ENCODE measurements around the gene TM4SF20.

TM4SF20 gene, protein sequence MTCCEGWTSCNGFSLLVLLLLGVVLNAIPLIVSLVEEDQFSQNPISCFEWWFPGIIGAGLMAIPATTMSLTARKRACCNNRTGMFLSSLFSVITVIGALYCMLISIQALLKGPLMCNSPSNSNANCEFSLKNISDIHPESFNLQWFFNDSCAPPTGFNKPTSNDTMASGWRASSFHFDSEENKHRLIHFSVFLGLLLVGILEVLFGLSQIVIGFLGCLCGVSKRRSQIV

DNA sequence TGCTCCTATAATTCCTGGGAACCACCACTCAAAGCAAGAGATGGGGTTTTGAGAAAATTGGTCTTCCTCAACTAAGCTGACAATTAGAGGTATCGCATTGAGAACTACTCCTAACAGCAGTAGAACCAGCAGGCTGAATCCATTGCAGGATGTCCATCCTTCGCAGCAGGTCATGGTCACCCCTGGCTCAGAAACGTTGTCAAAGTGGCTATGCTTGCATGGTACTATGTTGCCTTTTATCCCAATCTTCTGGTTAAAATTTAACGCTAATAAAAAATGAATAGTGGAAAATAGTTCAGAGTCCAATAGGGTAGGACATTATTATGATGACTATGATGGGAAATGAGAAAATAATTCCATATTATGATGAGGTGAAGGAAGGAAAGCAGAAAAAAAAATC, at the start of gene TM4SF20:
TM4SF20 (minus strand) TSS at position 212 of the 400 bp plus-strand sequence; CDS start at position 174, 38 bp downstream.
- no peak for TF ChIP-seq GATA2 (IDR thresholded peaks at IDR 0.05; ENCODE audit: low read depth, low read length)
- no peak for TF ChIP-seq GATA3 (IDR thresholded peaks at IDR 0.05; ENCODE audit: low read depth, low read length)

DNA sequence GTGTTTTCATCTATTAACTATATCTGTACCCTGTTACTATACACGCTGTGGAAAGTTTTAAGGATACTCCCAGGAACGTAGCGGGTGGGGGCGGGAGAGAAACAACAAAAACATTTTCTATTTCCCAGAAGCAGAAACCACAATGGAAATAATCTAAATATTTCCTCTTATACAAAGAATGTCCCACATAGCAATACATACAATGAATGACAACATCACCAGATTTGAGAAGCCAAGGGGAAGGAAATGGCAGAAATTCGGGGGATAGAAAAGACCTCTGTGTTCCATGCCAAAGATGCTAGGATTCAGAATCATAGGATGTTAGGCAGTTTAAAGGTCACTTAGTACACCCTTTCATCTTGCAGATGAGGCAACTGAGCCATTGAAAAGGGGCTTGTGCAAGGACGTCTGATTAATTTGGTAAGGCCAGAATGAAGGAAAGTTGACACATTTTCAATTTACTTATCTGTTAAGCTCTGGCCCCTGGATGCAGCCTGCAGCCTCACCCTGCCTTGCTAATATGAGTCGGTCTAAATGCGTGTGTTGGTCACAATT, 49.7 kb upstream of the TM4SF20 start:
- TF ChIP-seq GATA3 (IDR thresholded peaks at IDR 0.05; ENCODE audit: low read depth, low read length) (no peak), GATA2 (IDR thresholded peaks at IDR 0.05; ENCODE audit: low read depth, low read length) (no peak)

DNA sequence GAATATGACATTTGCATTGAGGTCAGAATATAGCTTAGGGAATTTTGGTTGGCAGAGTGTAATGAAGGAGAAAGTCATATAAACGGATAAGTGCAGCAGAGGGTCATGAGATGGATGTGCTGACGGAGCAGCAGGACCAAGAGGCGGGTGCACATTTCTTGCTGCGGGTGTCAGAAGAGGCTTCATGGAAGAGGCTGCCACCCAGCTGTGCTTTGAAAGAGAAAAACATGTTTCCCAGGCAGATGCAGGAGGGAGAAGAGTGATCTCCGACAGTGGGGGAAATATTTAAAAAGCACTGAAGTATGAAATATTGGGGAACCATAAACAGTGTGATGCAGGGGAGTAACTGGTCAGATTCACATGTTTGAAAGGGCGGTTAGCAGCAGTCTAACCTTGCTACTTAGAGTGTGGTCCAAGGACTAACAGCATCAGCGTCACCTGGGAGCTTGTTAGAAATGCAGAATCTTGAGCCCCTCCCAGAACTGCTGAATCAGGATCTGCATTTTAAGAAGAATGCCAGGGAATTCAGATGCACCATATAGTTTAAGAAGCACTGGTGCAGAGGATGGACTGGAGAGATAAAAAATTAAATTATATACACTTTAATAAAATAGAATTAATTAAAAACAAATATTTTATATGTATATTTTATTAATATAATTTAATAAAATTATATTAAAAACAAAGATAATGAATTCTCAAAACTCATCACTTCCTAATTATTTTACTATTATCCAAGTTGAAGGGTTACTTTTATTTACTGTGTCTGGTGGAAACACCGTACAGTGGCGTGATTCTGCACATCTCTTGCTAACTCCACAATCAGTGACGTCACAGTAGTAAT, 44.8 kb upstream of the TM4SF20 start:
- TF ChIP-seq GATA3 (IDR thresholded peaks at IDR 0.05; ENCODE audit: low read depth, low read length) (no peak), GATA2 (IDR thresholded peaks at IDR 0.05; ENCODE audit: low read depth, low read length) (no peak)

DNA sequence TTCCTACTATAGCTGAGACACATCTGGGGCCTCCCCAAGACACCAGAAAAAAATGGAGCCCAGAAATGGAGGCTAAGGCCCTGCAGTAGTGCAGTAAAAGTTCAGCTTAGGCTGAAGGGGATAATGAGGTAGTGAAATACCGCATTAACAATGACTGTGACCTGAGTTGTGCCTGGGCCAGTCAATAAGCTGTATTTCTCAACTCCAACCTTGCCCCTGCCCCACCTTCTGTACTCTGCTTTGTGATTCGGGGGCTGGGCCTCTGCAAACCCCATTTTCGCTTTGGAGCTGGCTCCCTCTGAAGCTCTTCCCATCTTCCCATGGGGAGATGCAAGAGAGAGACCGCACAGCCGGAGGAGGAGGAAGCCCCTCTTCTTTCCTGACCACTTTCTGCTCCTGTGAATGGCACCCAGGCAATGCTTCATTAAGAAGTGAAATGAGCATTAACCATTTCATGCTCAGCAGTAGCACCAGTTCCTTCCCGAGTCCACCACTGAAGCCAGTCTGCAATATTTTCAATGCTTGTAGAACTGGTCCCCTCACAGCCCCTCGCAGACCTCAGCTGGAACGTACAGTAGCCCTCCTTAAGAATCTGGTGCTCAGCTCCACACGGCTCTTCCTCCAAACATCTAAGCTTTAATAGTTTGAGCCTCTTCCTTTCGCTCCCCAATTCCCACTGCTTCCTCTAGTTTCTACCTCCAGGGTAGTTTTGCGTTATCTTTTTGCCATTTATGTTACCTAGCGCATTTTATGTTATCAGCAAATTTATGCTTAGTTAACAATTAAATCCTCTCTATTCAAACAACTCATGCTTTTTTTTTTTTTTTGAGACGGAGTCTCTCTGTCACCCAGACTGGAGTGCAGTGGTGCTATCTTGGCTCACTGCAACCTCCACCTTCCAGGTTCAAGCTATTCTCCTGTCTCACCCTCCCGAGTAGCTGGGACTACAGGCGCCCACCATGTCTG, 41.3 kb upstream of the TM4SF20 start:
- TF ChIP-seq GATA3 (IDR thresholded peaks at IDR 0.05; ENCODE audit: low read depth, low read length) (no peak), GATA2 (IDR thresholded peaks at IDR 0.05; ENCODE audit: low read depth, low read length) (no peak)

DNA sequence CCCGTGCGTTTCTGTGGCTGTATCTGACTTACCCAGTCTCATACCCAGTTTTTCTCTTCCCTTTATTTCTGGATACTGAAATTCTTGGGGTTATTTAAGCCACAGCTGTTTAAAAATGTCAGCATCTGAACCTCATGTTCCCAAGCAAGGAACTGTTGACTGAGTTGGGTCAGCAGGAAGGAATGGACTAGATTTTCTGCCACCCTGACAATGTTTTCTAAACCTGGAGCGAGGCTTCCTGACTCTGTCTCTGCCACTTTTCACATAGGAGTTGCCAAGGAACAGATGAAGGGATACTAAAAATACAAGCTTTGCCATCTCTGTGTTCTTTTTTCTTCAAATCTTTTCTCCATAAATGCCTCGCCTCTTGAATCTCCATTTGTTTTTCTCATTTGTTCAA, 37.6 kb upstream of the TM4SF20 start:
- TF ChIP-seq GATA3 (IDR thresholded peaks at IDR 0.05; ENCODE audit: low read depth, low read length) (no peak), GATA2 (IDR thresholded peaks at IDR 0.05; ENCODE audit: low read depth, low read length) (no peak)

DNA sequence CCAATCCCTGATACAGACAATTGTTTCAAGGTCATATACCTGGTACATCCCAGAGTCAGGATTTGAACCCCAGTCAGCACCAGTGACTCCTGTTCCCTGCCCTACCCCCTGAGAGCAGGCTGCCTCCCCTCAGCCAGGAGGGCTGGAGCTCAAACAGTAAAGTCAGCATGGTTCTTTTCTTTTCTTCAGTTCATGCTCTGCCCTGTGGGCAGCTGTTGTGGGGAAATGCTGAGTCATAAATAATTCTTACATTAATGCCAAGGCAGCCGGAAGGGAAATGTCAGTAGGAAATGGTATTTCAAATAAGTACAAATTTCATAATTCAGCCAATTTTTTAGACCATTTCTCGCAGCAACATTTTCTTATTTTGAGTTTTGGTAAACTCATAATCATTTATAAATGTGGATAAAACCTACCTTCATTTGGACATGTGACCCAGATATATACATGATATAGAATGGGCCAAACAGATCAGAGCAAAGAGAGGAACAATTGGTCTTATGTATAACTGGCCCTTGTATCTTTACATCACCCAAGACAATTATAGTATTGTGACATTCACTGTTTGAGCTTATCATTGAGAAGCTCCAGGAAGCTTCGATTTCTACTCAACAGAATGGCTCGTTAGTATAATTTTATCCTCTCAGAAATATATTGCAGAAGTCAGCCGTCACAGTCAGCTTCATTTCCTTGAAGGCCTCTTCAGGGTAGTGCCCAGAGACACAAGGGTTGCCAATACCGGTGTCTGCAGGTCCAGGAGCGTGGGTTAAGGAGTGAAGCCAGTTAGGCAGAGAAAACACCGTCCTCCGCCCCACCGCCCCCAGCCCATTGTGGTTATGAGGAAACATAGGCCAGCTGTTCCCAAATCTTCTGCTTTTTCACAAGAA, 36.7 kb upstream of the TM4SF20 start:
- no peak for TF ChIP-seq GATA3 (IDR thresholded peaks at IDR 0.05; ENCODE audit: low read depth, low read length)
- no peak for TF ChIP-seq GATA2 (IDR thresholded peaks at IDR 0.05; ENCODE audit: low read depth, low read length)

DNA sequence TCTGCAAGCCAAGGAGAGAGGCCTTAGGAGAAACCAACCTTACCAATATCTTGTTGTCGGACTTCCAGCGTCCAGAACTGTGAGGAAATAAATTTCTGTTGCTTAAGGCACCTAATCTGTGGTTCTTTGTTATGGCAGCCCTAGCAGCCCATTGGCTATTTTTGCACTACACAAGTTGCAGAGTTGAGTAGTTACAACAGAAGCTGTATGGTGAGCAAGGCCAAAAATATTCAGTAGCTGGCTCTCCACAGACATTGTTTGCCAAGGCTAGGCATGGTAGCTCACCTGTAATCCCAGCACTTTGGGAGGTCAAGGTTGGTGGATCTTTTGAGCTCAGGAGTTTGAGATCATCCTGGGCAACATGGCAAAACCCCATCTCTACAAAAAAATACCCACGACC, 35.7 kb upstream of the TM4SF20 start:
- no peak for TF ChIP-seq GATA3 (IDR thresholded peaks at IDR 0.05; ENCODE audit: low read depth, low read length)
- no peak for TF ChIP-seq GATA2 (IDR thresholded peaks at IDR 0.05; ENCODE audit: low read depth, low read length)

DNA sequence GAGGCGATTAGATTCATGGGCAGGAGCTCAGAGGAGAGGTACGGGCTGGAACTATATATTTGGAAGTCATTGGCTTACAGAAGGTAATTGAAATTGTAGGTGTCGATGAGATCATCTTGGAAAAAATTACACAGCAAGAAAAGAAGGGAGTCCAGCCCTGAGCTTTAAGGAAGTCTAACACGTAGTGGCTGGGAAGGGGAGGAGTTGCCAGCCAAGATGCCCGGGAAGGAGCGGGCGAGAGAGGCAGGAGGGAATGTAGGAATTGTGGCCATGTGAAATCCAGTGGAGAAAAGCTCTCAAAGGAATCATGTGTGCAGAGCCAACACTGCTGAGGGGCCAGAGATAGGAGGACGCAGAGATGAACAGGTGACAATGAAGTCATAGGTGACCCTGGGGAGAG, 34.3 kb upstream of the TM4SF20 start:
- TF ChIP-seq GATA3 (IDR thresholded peaks at IDR 0.05; ENCODE audit: low read depth, low read length) (no peak), GATA2 (IDR thresholded peaks at IDR 0.05; ENCODE audit: low read depth, low read length) (no peak)

DNA sequence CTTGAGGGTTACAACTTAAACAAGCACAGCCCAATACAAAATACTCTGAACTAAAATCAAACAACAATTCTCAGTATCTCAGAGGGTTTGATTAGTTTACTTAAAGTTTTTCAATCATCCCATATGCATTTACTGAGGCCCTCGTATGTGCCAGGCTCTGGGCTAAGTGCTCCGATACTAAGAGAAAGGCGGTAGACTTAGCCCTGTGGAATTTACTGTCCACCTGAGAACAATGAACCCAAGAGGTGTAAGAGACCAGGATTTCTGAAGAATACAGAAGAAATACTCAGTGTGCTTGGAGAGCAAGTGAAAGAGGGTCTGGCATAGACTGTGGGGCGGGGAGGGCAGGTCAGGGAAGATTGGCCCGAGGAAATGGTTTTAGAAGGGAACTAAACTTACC, 33.8 kb upstream of the TM4SF20 start:
- TF ChIP-seq GATA3 (IDR thresholded peaks at IDR 0.05; ENCODE audit: low read depth, low read length) = no peak
- no peak for TF ChIP-seq GATA2 (IDR thresholded peaks at IDR 0.05; ENCODE audit: low read depth, low read length)

DNA sequence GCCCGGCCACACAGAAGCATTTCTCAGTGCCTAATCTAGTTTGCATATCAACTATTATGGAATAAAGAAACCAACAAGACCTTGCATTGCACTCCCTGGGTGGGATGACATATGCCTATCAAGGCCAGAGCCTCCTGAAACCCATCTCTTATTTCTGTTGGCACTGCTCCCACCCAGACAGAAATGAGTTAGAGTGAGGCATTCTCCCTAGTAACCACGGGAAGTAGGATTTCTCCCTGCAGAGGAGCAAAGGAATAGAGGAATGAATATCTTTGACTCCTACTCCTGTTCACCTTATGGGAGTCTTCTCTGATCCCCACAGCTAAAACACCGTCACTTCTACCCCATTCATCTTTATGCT, 32.9 kb upstream of the TM4SF20 start:
- no peak for TF ChIP-seq GATA2 (IDR thresholded peaks at IDR 0.05; ENCODE audit: low read depth, low read length)
- no peak for TF ChIP-seq GATA3 (IDR thresholded peaks at IDR 0.05; ENCODE audit: low read depth, low read length)

DNA sequence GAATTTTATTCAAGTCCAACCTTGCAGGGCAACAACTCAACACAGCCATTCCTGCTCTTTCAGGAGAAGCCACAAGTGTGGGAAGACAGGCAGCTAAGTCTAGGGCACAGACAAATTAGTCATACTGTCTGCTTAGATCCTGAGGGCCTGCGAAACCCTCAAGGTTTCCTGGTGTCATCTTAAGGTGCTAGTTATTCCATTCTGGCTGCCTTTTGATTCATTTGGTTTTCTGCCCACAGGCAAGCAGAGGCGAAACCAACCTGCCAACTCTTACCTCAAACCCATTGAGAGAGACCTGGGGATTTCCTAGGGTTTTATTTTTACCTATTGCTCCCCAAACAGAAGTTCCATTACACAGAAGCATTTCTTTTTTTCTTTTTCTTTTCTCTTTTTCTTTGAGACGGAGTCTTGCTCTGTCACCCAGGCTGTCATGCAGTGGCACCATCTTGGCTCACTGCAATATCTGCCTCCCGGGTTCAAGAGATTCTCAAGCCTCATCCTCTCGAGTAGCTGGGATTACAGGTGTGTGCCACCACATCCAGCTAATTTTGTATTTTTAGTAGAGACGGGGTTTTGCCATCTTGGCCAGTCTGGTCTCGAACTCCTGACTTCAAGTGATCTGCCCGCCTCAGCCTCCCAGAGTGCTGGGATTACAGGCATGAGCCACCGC, 32.3 kb upstream of the TM4SF20 start:
- TF ChIP-seq GATA3 (IDR thresholded peaks at IDR 0.05; ENCODE audit: low read depth, low read length) (no peak), GATA2 (IDR thresholded peaks at IDR 0.05; ENCODE audit: low read depth, low read length) (no peak)

DNA sequence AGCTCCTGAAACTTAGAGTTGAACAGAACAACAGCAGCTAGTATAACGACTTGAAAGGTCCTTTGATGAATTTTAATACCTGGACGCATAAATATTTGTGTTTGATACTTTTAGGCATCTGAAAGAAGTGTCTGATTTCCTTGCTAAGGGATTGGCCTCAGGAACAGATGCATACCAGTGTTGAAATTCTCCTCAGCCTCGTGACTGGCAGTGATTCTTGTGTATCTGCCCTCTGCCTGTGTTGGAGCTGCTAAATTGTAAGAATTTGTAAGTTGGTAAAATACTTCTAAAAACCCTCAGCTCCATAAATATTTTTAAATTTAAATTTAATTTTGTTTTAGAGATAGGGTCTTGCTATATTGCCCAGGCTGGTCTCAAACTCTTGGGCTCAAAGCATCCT, 31.1 kb upstream of the TM4SF20 start:
- TF ChIP-seq GATA2 (IDR thresholded peaks at IDR 0.05; ENCODE audit: low read depth, low read length) (no peak), GATA3 (IDR thresholded peaks at IDR 0.05; ENCODE audit: low read depth, low read length) (no peak)
